GM12891 (cell line): ENCODE data around the gene ZNRF4.

Source experiments
- POLR2A ChIP-seq: IDR thresholded peaks from 2 replicates; pipeline ENCODE4 v1.6.1; 2011; ENCODE audit warnings: low read depth, low read length, control low read depth
- POLR2AphosphoS5 ChIP-seq: IDR thresholded peaks from 2 replicates; pipeline ENCODE4 v1.6.1; 2011; ENCODE audit warnings: low read depth, low read length, control low read depth
- SPI1 ChIP-seq: IDR thresholded peaks from 2 replicates; pipeline ENCODE4 v1.6.1; 2011; ENCODE audit warnings: low read depth, low read length, control low read depth
- TAF1 ChIP-seq: IDR thresholded peaks from 2 replicates; pipeline ENCODE4 v1.6.1; 2011; ENCODE audit warnings: low read depth, low read length, control low read depth

DNA sequence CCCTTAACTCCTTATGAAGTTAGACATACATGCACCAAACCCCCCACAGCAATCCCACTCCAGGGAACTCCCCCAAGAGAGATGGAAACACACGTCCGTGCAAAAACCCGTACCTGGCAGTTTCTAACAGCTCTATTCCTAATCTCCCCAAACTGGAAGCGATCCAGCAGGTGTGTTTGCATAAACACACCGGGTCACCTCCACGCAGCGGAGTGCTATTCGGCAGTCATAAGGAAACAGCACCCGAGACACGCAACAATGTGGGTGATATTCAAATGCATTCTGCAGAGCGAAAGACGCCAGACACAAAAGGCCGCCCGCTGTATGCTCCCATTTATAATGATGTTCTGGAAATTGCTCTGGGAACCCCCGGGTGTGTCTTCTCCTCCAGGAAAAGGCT, 6.8 kb upstream of the ZNRF4 start:
- TF ChIP-seq POLR2A (no peak), POLR2AphosphoS5 (no peak), TAF1 (no peak), SPI1 (no peak)
